HG03039 (cell line): ENCODE data around the gene PP2D1.
"Not testable (repeated sequence)": the region's sequence is repeated elsewhere in the genome, so short reads cannot be mapped to it uniquely, and the experiment has no call there.

Source experiments
- ATAC-seq: cut with Tn5 transposase; IDR thresholded peaks from one replicate; pipeline ENCODE4 v1.9.1; 2021; ENCODE audit warnings: mild to moderate bottlenecking, moderate library complexity; ENCODE audit not compliant: unreplicated experiment

PP2D1 gene

GRCh38 chr3:20012164-20012563 lies at the start of gene PP2D1:
Gene PP2D1, minus strand, starts transcription at chr3:20012264. Its CDS starts 192 bp downstream, at chr3:20012072.
- no peak for ATAC-seq

DNA sequence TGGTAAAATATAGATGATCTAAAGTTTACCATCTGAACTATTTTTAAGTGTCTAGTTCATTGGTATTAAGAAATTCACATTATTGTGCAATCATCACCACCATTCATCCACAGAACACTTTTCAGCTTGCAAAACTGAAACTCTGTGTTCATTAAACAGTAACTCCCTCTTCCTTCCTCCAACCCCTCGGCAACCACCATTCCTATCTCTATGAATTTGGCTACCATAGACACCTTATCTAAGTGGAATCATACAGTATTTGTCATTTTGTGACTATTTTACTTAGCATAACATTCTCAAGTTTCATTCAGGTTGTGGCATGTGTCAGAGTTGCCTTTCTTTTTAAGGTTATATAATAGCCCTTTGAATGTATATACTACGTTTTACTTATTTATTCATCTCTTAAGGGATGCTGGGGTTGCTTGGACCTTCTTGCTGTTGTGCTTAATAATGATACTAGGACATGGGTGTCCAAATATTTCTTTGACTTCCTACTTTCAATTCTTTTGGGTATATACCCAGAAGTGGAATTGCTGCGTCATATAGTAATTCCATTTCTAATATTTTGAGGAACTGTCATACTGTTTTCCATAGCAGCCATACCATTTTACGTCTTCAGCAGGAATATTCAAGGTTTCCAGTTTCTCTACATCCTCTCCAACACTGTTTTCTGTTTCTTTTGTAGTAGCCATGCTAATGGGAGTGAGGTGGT lies 49.1 kb upstream of the PP2D1 start:
- ATAC-seq, result no peak

DNA sequence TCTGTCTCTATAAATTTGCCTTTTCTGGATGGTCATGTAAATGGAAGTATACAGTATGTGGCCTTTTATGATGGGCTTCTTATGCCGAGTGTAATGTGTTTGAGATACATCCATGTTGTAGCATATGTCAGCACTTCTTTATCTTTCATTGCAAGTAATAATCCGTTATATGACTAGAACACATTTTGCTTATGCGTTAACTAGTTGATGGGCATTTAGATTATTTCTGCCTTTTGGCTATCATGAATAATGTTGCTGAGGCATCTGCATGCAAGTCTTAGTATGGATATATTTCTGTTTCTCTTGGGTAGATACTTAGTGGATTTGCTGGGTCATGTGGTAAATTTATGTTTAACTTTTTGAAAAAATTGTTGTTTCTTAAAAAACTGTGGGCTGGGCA lies 47.9 kb upstream of the PP2D1 start:
- no peak for ATAC-seq

DNA sequence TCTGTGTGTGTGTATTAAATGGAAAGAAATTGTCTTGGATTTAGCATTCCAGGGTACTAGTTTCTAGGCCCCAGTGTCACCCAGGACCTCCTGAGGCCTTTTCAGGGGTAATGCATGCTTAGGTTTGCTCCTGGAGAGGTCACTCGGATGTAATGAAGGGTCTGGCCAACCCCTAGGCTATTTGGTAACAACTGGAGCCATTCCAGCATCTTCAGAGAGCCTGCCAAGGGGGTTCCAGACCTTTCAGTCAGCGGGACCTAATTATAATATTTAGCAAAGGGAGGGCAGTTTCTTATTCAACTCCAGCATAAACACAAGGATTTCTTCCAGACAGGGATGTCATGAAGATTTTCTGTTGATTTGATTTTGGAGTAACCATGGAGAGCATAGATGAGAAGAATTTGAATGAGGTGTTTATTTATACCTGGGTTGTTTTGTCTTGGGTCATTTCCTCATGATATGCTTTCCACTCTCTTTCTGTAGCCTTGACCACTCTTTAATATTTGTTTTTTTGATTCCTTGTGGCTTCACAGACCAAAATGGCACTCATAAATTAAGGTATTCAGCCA lies 45.6 kb upstream of the PP2D1 start:
- no peak for ATAC-seq

- peak; percentile 44 for ATAC-seq
Measured at GRCh38 chr3:20056725-20057611, 44.9 kb upstream of the PP2D1 start.

DNA sequence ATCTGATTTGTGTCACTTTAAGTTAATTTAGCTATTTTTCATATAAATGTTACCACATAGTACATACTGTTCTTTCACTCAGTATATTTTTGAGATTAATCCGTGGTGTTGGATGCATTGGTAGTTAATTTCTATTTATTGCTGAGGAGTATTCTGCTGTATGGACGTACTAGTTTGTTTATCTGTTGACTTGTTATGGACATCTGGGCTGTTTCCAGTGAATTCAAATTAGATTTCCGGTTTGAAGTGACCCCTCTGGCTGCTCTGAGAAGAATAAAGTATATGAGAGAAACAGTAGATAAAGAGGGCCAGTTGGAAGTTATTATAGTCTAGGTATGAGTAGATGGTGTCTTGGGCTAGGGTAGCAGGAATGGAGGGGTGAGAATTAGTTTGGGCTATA lies 43.8 kb upstream of the PP2D1 start:
- ATAC-seq, result no peak

DNA sequence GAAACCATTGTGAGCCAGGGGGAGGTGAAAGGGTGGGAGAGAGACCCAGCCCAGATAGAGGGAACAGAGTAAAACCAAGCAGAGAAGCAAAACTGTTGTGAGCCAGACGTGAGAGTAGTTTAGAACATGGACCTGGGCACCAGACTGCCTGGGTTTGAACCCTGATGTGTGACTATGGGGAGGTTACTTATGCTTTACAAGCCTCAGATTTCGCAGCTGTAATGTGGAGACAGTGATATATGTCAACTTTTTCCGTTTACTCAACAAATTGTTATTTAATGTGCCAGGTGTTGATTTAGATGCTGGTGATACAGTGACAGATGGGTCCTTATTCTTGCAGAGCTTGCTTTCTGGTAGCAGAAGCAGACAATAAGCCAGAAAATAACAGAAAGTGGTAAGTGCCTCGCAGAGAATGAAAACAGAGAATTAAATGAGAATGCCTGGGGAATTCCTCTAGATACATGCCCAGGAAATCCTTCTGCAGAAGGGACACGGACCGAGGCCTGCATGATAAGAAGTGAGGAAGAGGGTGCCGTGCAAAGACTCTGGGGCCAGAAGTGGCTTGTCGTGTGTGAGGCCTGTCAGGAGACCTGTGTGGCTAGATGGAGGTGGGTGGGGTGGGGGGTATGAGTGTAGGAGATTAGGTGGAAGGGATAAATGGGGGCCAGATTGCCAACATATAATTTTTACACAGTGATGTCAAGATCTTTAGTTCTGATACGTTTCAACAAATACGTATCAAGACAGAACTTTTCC lies 43.1 kb upstream of the PP2D1 start:
- peak; percentile 28 for ATAC-seq

- ATAC-seq, result peak; percentile 74
Measured at GRCh38 chr3:20054549-20054987, 42.5 kb upstream of the PP2D1 start.

DNA sequence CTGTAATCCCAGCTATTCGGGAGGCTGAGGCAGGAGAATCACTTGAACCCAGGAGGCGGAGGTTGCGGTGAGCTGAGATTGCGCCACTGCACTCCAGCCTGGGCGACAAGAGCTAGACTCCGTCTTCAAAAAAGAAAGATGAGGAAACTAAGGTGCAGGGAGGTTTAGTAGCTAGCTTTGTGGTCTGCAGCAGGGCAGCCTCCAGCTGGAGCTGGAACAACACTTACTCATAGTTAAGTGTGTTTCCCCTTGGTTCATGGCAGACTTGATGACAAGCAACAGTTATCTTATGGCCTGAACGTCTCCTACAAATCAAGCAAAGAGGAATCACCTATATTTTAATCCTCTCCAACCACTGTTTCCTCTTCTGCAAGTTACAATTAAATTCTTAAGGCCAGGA lies 40.8 kb upstream of the PP2D1 start:
- ATAC-seq, result no peak

GRCh38 chr3:20051123-20051806 lies 39.2 kb upstream of the PP2D1 start:
- no peak for ATAC-seq

DNA sequence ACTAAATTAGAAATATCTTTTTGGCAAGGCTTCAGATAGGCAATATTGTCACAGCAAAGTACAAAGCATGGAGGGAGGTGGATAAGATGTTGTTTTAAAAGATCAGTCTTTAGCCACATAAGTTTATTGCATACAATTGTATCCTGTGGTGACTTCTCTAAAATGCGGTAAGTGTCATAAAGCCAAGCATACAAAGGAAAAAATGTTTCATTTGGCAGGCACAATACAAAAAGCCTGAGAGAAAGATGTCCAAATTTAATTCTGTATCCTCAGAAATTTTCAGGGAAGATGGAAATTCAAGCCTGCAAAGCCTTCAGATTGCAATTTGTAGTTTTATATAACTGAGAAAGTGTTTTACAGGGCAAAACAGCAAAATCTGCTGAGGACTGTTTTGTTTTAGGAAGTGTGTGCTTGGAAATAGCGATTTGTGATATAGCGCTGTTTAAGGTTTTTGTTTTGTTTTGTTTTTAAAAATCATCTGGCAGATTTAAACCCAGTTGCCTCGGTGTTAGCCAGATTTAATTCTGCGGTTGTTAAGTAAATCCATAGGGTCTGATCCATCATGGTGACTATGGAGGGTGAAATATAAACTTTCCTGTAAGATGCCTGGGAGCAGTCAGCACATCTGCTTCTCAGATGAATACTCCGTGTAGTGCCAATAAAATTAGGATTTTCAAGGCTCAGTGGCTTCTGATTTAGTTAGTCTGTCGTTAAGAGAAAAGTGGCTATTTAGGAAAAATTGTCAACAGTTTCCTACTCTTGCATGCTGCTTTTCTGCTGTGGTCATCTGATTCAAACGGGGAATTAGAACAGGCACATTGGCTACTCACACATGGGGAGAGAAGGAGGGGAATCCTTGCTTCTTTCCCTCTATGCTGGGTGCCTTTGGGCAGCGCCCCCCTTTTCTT lies 36.2 kb upstream of the PP2D1 start:
- ATAC-seq, result peak; percentile 14

DNA sequence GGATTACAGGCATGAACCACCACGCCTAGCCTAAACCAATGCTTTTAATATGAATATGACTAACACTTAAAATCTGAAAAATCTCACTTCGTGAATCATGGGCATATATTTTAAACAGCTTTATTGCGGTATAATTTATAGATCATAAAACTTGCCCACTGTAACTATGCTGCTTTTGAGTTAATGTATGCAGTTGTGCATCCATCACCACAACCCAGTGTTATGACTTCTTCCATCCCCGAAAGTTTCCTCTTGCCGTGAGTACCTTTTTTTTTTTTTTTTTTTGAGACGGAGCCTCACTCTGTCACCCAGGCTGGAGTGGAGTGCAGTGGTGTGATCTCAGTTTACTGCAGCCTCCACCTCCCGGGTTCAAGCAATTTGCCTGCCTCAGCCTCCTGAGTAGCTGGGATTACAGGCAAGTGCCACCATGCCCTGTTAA lies 35.3 kb upstream of the PP2D1 start:
- ATAC-seq, result no peak

- ATAC-seq, result no peak
Measured at GRCh38 chr3:20046556-20046955, 34.5 kb upstream of the PP2D1 start.

DNA sequence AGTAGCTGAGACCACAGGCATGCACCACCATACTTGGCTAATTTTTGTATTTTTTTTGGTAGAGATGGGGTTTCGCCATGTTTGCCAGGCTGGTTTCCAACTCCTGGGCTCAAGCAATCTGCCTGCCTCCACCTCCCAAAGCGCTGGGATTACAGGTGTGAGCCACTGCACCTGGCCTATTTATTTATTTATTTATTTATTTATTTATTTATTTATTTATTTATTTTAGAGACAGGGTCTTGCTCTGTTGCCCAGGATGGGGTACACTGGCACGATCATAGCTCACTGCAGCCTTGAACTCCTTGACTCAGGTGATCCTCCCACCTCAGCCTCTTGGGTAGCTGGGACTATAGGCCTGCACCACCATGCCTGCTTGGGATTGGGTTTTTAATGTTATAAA lies 33.1 kb upstream of the PP2D1 start:
- not testable (repeated sequence) for ATAC-seq

- ATAC-seq, result no peak
Measured at GRCh38 chr3:20043825-20044224, 31.8 kb upstream of the PP2D1 start.

DNA sequence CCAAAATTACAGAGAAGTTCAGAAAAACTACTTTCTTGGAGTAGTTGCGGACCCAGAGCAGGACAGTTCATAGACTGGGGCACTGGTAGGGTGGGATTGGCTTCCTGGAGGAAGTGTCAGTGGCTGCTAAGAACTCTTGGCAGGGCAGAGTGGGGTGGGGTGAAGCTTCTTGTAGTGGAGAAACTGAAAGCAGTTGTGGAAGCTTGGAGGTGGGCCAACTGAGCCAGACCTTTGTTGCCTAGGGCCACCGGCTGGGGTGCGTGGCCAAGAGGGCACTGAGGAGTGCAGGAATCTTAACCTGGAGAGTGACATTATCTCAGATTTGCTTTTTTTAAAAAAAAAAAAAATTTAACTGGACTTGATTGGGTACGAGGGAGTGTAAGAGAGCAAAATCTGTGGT lies 31.3 kb upstream of the PP2D1 start:
- ATAC-seq, result peak; percentile 14

- ATAC-seq, result no peak
Measured at GRCh38 chr3:20042331-20042730, 30.3 kb upstream of the PP2D1 start.

DNA sequence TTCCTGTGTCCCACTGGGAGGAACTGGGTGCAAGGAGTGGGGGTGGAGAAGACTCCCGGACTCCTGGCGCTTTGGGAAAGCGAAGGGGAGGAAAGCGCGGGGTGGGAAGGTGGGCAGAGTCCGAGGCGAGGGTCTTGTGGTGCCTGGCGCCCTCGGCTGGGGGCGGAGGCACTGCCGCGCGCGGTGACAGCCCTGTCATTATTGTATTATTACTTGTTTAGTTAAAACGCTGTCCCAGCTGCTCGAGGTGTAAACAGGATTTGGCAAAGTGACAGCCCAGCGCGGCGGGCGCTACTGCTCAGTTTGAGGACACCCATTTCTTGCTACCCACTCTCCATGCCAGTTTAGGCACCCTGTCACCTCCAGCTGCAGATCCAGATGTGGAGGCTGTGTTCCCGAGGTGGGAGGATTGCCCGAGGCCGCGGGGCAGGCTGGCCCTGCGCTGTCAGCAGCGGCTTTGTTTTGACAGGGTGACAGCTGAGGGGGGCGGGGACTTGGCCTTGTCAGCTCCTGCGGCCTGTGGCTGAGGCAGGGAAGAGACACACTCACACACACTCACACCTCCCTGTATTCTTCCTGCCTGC lies 29.2 kb upstream of the PP2D1 start:
- ATAC-seq, result peak; percentile 35
